Loucy (cell line): ENCODE results near the gene GPER1.

ENCODE experiments used
- H2AFZ ChIP-seq: fragments of 200-600 bp; sonication (generic); 2 replicates; pipeline ENCODE4 v1.6.0; 2016; ENCODE audit warnings: antibody characterized with exemption, mild to moderate bottlenecking, low read length, moderate library complexity
- H3F3A ChIP-seq: fragments of 200-600 bp; 2 replicates; pipeline ENCODE4 v1.6.0; 2016; ENCODE audit warnings: antibody characterized with exemption, low read depth, mild to moderate bottlenecking
- H3K27me3 ChIP-seq: fragments of 200-600 bp; sonication (generic); 2 replicates; pipeline ENCODE4 v1.6.1; 2014; ENCODE audit warnings: low read length, mild to moderate bottlenecking; ENCODE audit not compliant: insufficient read depth, poor library complexity, severe bottlenecking
- H3K36me3 ChIP-seq: fragments of 200-600 bp; sonication (generic); 2 replicates; pipeline ENCODE4 v1.6.1; 2016; ENCODE audit warnings: low read length; ENCODE audit not compliant: insufficient read depth
- H3K4me1 ChIP-seq: fragments of 200-600 bp; sonication (generic); 2 replicates; pipeline ENCODE4 v1.5.1; 2014; ENCODE audit warnings: low read length, mild to moderate bottlenecking; ENCODE audit not compliant: insufficient read depth, poor library complexity, severe bottlenecking
- H3K4me2 ChIP-seq: fragments of 200-600 bp; sonication (generic); 2 replicates; pipeline ENCODE4 v1.6.0; 2014; ENCODE audit warnings: antibody characterized with exemption, low read length, low read depth, mild to moderate bottlenecking; ENCODE audit not compliant: poor library complexity, severe bottlenecking
- H3K4me3 ChIP-seq: fragments of 200-600 bp; sonication (generic); 2 replicates; pipeline ENCODE4 v1.5.1; 2014; ENCODE audit warnings: low read length, mild to moderate bottlenecking, mixed read lengths; ENCODE audit not compliant: poor library complexity, severe bottlenecking
- H3K79me2 ChIP-seq: fragments of 200-600 bp; sonication (generic); 2 replicates; pipeline ENCODE4 v1.6.1; 2014; ENCODE audit warnings: low read length; ENCODE audit not compliant: insufficient read depth
- H3K9ac ChIP-seq: fragments of 200-600 bp; sonication (generic); 2 replicates; pipeline ENCODE4 v1.6.0; 2014; ENCODE audit warnings: mild to moderate bottlenecking, low read depth, low read length, moderate library complexity; ENCODE audit not compliant: poor library complexity, severe bottlenecking
- H3K9me2 ChIP-seq: fragments of 200-600 bp; sonication (generic); replicated peaks from 2 replicates; pipeline ENCODE4 v1.6.1; 2016; ENCODE audit warnings: low read depth, low read length, mixed read lengths
- H3K9me3 ChIP-seq: fragments of 200-600 bp; sonication (generic); 2 replicates; pipeline ENCODE4 v1.6.1; 2014; ENCODE audit warnings: mild to moderate bottlenecking, antibody characterized with exemption, low read length, low read depth; ENCODE audit not compliant: insufficient read depth
- H4K20me1 ChIP-seq: fragments of 200-600 bp; sonication (generic); 2 replicates; pipeline ENCODE4 v1.6.0; 2014; ENCODE audit warnings: antibody characterized with exemption, low read length, mild to moderate bottlenecking; ENCODE audit not compliant: insufficient read depth, poor library complexity, severe bottlenecking
- EZH2phosphoT487 ChIP-seq: fragments of 200-600 bp; IDR thresholded peaks from 2 replicates; pipeline ENCODE4 v1.6.1; 2018; ENCODE audit warnings: antibody characterized with exemption, mild to moderate bottlenecking, moderate library complexity, borderline replicate concordance
- TF ChIP-seq, protein P1 (sequence below): fragments of 200-600 bp; sonication (generic); conservative IDR thresholded peaks from 2 replicates; pipeline ENCODE4 v1.5.1; 2014; ENCODE audit warnings: mild to moderate bottlenecking, antibody characterized with exemption, low read length

Gene GPER1

DNA sequence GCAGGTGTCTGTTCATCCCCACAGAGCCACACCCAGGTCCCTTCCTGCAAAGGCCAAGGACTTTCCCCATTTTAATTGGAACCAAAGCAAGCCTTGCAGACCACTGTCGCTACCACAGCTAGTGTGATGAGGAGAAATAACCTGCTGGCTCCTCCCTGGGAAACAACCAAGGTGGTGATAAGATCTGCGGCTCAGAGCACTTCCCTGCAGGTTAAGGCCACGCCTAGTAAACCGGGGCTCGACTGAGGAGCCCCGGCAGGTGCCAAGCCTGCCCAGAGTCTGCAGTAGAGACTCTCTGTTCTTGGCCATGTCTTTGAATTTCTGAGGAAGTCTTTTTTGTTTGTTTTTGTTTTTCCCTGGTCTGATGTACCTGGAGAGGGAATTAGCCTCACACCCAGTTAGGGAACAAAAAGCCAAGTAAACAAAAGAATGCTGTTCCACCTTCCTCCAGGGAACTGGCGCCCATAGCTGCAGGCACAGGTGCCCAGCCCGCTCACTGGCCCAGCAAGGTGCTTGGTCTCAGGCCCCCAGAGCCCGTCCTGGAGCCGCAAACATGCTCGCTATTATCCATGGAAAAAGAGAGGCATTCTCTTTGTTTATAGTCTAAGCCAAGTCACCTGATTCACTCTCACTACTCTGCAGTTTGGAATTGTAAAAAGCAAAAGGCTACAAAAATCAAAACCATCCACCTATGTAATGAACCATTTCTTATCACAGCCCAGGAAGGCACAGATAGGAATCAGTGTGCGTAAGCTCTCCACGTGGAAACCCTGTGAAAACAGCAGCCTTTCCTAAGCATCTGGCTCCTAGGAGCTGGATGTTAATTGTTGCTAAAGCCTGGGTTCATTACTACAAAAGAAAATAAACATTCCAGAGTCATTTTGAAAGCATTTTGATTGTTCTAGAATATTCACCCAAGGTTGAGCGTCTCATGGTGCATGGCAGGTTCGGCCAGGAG lies 40.9 kb upstream of the GPER1 start:
- TF ChIP-seq, protein P1, sequence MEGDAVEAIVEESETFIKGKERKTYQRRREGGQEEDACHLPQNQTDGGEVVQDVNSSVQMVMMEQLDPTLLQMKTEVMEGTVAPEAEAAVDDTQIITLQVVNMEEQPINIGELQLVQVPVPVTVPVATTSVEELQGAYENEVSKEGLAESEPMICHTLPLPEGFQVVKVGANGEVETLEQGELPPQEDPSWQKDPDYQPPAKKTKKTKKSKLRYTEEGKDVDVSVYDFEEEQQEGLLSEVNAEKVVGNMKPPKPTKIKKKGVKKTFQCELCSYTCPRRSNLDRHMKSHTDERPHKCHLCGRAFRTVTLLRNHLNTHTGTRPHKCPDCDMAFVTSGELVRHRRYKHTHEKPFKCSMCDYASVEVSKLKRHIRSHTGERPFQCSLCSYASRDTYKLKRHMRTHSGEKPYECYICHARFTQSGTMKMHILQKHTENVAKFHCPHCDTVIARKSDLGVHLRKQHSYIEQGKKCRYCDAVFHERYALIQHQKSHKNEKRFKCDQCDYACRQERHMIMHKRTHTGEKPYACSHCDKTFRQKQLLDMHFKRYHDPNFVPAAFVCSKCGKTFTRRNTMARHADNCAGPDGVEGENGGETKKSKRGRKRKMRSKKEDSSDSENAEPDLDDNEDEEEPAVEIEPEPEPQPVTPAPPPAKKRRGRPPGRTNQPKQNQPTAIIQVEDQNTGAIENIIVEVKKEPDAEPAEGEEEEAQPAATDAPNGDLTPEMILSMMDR, result no peak
- TF ChIP-seq EZH2phosphoT487, result no peak
- Histone ChIP-seq H3K79me2 (peaks cover 54% of the 10 kb centered on the region), H3K4me1 (peaks cover 84% of the 10 kb centered on the region), H3K27me3 (no peaks in the 10 kb centered on the region), H2AFZ (no peak overlapping the region), H3K9me3 (no peaks in the 10 kb centered on the region), H3K36me3 (no peaks in the 10 kb centered on the region), H3K4me3 (peak overlapping the region; percentile 84), H4K20me1 (no peaks in the 10 kb centered on the region), H3K9me2 (no peaks in the 10 kb centered on the region), H3K4me2 (peak overlapping the region; percentile 93), H3F3A (peaks cover 8% of the 10 kb centered on the region; the same call in 1 of the 2 replicates), H3K9ac (peak overlapping the region; percentile 72)

DNA sequence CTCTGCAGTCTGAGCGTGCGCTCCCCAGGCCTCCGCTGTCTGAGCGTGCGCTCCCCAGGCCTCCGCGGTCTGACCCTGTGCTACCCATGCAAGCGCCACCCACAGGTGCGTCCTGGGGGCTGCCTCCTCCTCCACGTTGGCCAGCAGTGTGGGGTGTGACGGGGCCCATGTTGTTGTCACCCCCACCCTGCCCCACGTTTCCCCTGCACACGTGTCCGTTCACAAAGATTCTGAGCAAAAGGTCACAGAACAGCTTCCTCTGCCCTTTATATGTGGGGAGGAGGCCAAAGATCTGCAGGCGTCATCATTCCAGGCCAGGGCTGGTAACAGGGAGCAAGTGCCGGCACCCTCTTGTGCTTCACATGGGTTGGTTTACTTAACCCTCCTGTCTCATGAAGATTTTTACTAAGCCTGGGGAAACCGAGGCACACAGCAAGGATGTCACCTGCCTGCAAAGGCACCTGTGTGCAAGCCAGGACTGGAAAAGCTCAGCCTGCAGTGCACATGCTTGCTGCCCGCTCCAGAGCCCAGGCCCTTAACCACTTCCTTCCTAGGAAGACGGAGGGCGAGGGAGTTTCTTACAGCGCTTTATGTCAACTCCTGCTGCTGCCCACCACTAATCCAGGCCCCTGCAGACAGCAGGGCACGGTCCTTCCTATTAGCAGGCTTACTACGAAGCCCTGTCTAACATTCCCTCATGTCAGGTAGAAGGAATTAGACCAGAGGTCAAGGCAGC lies 38.7 kb upstream of the GPER1 start:
- Histone ChIP-seq H4K20me1 (no peaks in the 10 kb centered on the region), H2AFZ (no peak overlapping the region), H3K36me3 (no peaks in the 10 kb centered on the region), H3F3A (no peaks in the 10 kb centered on the region), H3K9me3 (no peaks in the 10 kb centered on the region), H3K9ac (peak overlapping the region; percentile 63), H3K27me3 (no peaks in the 10 kb centered on the region), H3K4me3 (peak overlapping the region; percentile 47), H3K4me1 (peaks cover 78% of the 10 kb centered on the region), H3K79me2 (peaks cover 63% of the 10 kb centered on the region), H3K4me2 (peak overlapping the region; percentile 93), H3K9me2 (no peaks in the 10 kb centered on the region)
- no peak for TF ChIP-seq EZH2phosphoT487
- TF ChIP-seq, protein P1, result no peak

DNA sequence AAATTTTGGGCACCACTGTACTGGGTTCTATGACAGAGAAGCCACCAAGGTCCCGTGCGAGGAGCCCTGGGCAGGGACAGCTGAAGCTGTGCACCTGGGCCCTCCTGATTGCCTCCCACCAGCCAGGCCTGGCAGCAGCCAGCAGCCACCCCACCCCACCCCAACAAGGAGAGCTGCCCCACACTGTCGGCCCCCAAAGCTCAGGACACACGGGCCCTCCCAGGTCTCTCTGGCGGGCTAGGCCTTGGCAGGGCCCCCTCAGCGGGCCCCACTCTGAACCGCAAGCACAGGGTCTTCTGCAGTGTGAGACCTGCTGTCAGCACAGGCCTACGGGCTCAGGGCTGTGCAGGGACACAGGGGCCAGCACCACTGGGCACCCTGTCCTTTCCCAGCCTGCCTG lies 38.1 kb upstream of the GPER1 start:
- Histone ChIP-seq H3K4me1 (peaks cover 83% of the 10 kb centered on the region), H3K36me3 (no peaks in the 10 kb centered on the region), H3K79me2 (peaks cover 63% of the 10 kb centered on the region), H3F3A (no peaks in the 10 kb centered on the region), H3K4me2 (peak overlapping the region; percentile 93), H3K9me2 (no peaks in the 10 kb centered on the region), H4K20me1 (no peaks in the 10 kb centered on the region), H3K4me3 (peak overlapping the region; percentile 47), H3K9me3 (no peaks in the 10 kb centered on the region), H3K27me3 (no peaks in the 10 kb centered on the region), H2AFZ (no peak overlapping the region), H3K9ac (peak overlapping the region; percentile 63)
- no peak for TF ChIP-seq EZH2phosphoT487
- TF ChIP-seq, protein P1, result no peak
